NCI-H774 (cell line): ENCODE data around the gene GALNT16.
"Not testable (repeated sequence)": the region's sequence is repeated elsewhere in the genome, so short reads cannot be mapped to it uniquely, and the experiment has no call there.

ENCODE experiments used
- DNase-seq: peaks from one replicate; lab custom pipeline; 2025; lab: John Stamatoyannopoulos, UW

GALNT16 gene

GRCh38 chr14:69259527-69260189 is at the start of gene GALNT16:
Gene GALNT16, plus strand, starts transcription at chr14:69260158. Its CDS starts 133 bp downstream, at chr14:69260291.
- DNase-seq, result no peak

GRCh38 chr14:69214393-69214792 is 45.6 kb upstream of the GALNT16 start:
- DNase-seq, result no peak

- DNase-seq, result not testable (repeated sequence)
Observed at GRCh38 chr14:69217663-69218062, 42.3 kb upstream of the GALNT16 start.

GRCh38 chr14:69224946-69225345 is 35.0 kb upstream of the GALNT16 start:
- DNase-seq, result no peak

- no peak for DNase-seq
Observed at GRCh38 chr14:69226178-69226577, 33.8 kb upstream of the GALNT16 start.

GRCh38 chr14:69226736-69227135 is 33.2 kb upstream of the GALNT16 start:
- no peak for DNase-seq

- no peak for DNase-seq
Observed at GRCh38 chr14:69231486-69231885, 28.5 kb upstream of the GALNT16 start.

- DNase-seq, result no peak
Observed at GRCh38 chr14:69232388-69232787, 27.6 kb upstream of the GALNT16 start.

- DNase-seq, result no peak
Observed at GRCh38 chr14:69234106-69234505, 25.9 kb upstream of the GALNT16 start.

- DNase-seq, result no peak
Observed at GRCh38 chr14:69235708-69236107, 24.2 kb upstream of the GALNT16 start.

- no peak for DNase-seq
Observed at GRCh38 chr14:69237142-69237541, 22.8 kb upstream of the GALNT16 start.

GRCh38 chr14:69237584-69237983 is 22.4 kb upstream of the GALNT16 start:
- DNase-seq, result no peak

GRCh38 chr14:69238883-69239282 is 21.1 kb upstream of the GALNT16 start:
- no peak for DNase-seq

GRCh38 chr14:69240527-69241173 is 19.3 kb upstream of the GALNT16 start:
- no peak for DNase-seq

GRCh38 chr14:69241577-69241976 is 18.4 kb upstream of the GALNT16 start:
- no peak for DNase-seq

- no peak for DNase-seq
Observed at GRCh38 chr14:69242311-69243224, 17.4 kb upstream of the GALNT16 start.

- DNase-seq, result no peak
Observed at GRCh38 chr14:69244946-69245345, 15.0 kb upstream of the GALNT16 start.

- no peak for DNase-seq
Observed at GRCh38 chr14:69246331-69246730, 13.6 kb upstream of the GALNT16 start.

- DNase-seq, result no peak
Observed at GRCh38 chr14:69247676-69248440, 12.1 kb upstream of the GALNT16 start.

- no peak for DNase-seq
Observed at GRCh38 chr14:69249603-69250002, 10.4 kb upstream of the GALNT16 start.

GRCh38 chr14:69252851-69253250 is 7.1 kb upstream of the GALNT16 start:
- DNase-seq, result no peak

GRCh38 chr14:69259168-69259526 is 811 bp upstream of the GALNT16 start:
- DNase-seq, result no peak
